Prostate gland (tissue), 2 donors: ENCODE results near the gene SHISA7. TPM values are rescaled to one million over a fixed set of nuclear protein-coding genes. Genes with fewer than 3 reads are reported as not detected.

Experiments used
- DNase-seq: peaks from one replicate; pipeline ENCODE4 v3.0.0-alpha.2; 2019; ENCODE audit warnings: low spot score
- H3K27ac ChIP-seq, 2 donors: fragments of 200-600 bp; sonication (generic); 2 replicates each; pipeline ENCODE4 v1.5.1; 2017 to 2019
- H3K27me3 ChIP-seq: fragments of 200-600 bp; sonication (generic); replicated peaks from 2 replicates; pipeline ENCODE4 v1.5.1; 2019; ENCODE audit not compliant: insufficient read depth
- H3K36me3 ChIP-seq, 2 donors: fragments of 200-600 bp; sonication (generic); 1 replicate in 1 of 2; 2 replicates in 1 of 2; pipeline versions ENCODE4 v1.5.1 to v1.8.1; 2017 to 2019
- H3K4me1 ChIP-seq: fragments of 200-600 bp; sonication (generic); replicated peaks from 2 replicates; pipeline ENCODE4 v1.5.1; 2019
- H3K4me3 ChIP-seq, 2 donors: fragments of 200-600 bp; sonication (generic); 2 replicates each; pipeline ENCODE4 v1.5.1; 2017 to 2019
- H3K9me3 ChIP-seq: fragments of 200-600 bp; sonication (generic); 2 replicates; pipeline ENCODE4 v1.5.1; 2017
- CTCF ChIP-seq, 4 experiments: fragments of 200-600 bp in 2 of 4; fragments of 450-650 bp in 2 of 4; sonication (generic) in 2 of 4; IDR thresholded peaks; 1 replicate in 3 of 4; 2 replicates in 1 of 4; pipeline ENCODE4 v1.5.1; 2016 to 2019; ENCODE audit warnings: antibody characterized with exemption in 4 of 4, mild to moderate bottlenecking in 2 of 4, moderate library complexity in 2 of 4
- POLR2A ChIP-seq: fragments of 450-650 bp; IDR thresholded peaks from one replicate; pipeline ENCODE4 v1.6.1; 2016; ENCODE audit warnings: antibody characterized with exemption, mild to moderate bottlenecking
- POLR2AphosphoS5 ChIP-seq: sonication (generic); formaldehyde crosslinking; IDR thresholded peaks from one replicate; pipeline ENCODE4 v1.6.1; 2017; ENCODE audit warnings: antibody characterized with exemption
- WGBS: methylation state at CpG from one replicate; pipeline ENCODE4 v1.1.5; 2018; 5-methylcytosine and 5-hydroxymethylcytosine counted together
- intact Hi-C: fragments of 100-400 bp; cut with DNase I; formaldehyde crosslinking; loops from one replicate; pipeline ENCODE4 v1.14.2; 2022
- total RNA-seq, 2 donors: library from RNA; depleted of rRNA; stranded (reverse); fragments of >200 nt; gene quantifications; one replicate each; pipeline ENCODE4 v1.1.0, GENCODE V29; 2016

Gene SHISA7
- total RNA-seq, 2 donors from 2014 or later, result not detected

GRCh38 chr19:55440411-55441105 lies 2.5 kb downstream of the SHISA7 start:
- TF ChIP-seq POLR2AphosphoS5, result no peak
- TF ChIP-seq CTCF (IDR thresholded peaks at IDR 0.05), result no peak
- H3K27me3 ChIP-seq, result peaks cover 45% of the 10 kb centered on the region
- H3K4me3 ChIP-seq, result no peak overlapping the region
- no peaks in the 10 kb centered on the region for H3K36me3 ChIP-seq
- no peaks in the 10 kb centered on the region for H3K9me3 ChIP-seq
- no peaks in the 10 kb centered on the region for H3K4me1 ChIP-seq
- WGBS, result 9% methylated on average over 39 of the region's 39 CpGs
- DNase-seq, result no peak
- intact Hi-C loops, result no loop called here
- no peak overlapping the region for H3K27ac ChIP-seq

GRCh38 chr19:55439052-55439451 lies 4.0 kb downstream of the SHISA7 start:
- intact Hi-C loops, result no loop called here
- no peaks in the 10 kb centered on the region for H3K36me3 ChIP-seq
- peaks cover 36% of the 10 kb centered on the region for H3K27me3 ChIP-seq
- WGBS, result 76% methylated on average over 5 of the region's 5 CpGs
- no peak overlapping the region for H3K27ac ChIP-seq
- H3K4me1 ChIP-seq, result no peaks in the 10 kb centered on the region
- TF ChIP-seq POLR2A, result no peak
- no peak for TF ChIP-seq CTCF (IDR thresholded peaks at IDR 0.05)
- no peak for TF ChIP-seq POLR2AphosphoS5
- DNase-seq, result no peak
- no peak overlapping the region for H3K4me3 ChIP-seq
- no peaks in the 10 kb centered on the region for H3K9me3 ChIP-seq

DNA sequence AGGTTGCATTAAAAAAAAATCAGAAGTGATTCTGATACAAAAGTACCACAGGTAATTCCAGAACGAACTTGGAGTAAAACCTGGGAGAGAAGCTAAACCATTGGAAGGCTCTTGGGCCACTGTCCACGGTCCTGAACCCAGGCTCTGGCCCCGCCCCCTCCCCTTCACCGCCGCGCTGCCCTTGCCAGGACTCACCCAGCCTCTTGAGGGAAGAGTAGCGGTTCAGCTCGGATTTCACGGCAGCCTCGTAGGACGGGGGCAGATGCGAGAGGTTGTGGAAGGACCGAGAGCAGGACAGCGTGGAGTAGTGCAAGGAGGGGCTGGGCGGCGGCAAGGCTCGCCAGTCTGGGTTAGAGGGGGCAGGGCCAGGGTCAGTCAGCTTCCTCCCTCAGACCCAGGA lies 5.7 kb downstream of the SHISA7 start:
- H3K27ac ChIP-seq, result no peak overlapping the region
- H3K27me3 ChIP-seq, result peaks cover 43% of the 10 kb centered on the region
- DNase-seq, result no peak
- intact Hi-C loops, result no loop called here
- H3K36me3 ChIP-seq, result no peaks in the 10 kb centered on the region
- 1% methylated on average over 17 of the region's 17 CpGs for WGBS
- no peak overlapping the region for H3K4me3 ChIP-seq
- TF ChIP-seq POLR2AphosphoS5, result no peak
- no peaks in the 10 kb centered on the region for H3K9me3 ChIP-seq
- H3K4me1 ChIP-seq, result no peaks in the 10 kb centered on the region

DNA sequence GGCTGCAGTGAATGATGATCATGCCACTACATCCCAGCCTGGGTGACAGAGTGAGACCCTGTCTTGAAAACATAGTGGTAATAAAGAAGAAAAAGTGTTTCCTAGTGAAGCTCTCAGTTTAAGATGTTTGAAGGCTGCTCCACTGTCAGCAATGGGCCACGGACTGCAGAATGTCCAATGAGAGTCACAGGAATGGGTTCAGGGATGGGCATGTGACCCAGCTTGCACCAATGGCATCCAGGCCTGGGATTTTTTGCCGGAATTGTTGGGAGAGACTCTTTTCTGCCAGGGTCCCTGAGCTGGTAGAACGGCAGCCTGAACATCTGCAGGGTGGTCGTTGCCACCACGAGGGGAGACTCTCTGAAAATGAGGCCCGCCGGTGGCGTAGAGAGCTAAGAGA lies 6.3 kb downstream of the SHISA7 start:
- Histone ChIP-seq H3K9me3 (no peaks in the 10 kb centered on the region), H3K4me1 (no peaks in the 10 kb centered on the region), H3K27ac (no peak overlapping the region), H3K27me3 (peaks cover 45% of the 10 kb centered on the region), H3K36me3 (no peaks in the 10 kb centered on the region), H3K4me3 (no peak overlapping the region)
- intact Hi-C loops, result no loop called here
- DNase-seq, result no peak
- WGBS, result 50% methylated on average over 8 of the region's 8 CpGs
- TF ChIP-seq CTCF (IDR thresholded peaks at IDR 0.05) (no peak), POLR2A (no peak), POLR2AphosphoS5 (no peak)

DNA sequence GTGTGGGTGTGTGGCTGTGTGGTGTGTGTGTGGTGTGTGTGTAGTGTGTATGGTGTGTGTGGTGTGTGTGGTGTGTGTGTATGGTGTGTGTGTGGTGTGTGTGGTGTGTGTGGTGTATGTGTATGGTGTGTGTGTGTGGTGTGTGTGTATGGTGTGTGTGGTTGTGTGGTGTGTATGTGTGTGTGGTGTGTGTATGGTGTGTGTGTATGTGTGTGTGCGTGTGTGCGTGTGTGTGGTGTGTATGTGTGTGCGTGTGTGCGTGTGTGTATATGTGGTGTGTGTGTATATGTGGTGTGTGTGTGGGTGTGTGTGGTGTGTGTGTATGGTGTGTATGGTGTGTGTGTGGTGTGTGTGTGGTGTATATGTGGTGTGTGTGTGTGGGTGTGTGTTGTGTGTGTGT lies 8.1 kb downstream of the SHISA7 start:
- H3K27me3 ChIP-seq, result peaks cover 38% of the 10 kb centered on the region
- H3K9me3 ChIP-seq, result no peaks in the 10 kb centered on the region
- intact Hi-C loops, result no loop called here
- no peak overlapping the region for H3K4me3 ChIP-seq
- DNase-seq, result no peak
- no peak overlapping the region for H3K27ac ChIP-seq
- no peaks in the 10 kb centered on the region for H3K4me1 ChIP-seq
- WGBS, result 93% methylated on average over 4 of the region's 4 CpGs
- H3K36me3 ChIP-seq, result no peaks in the 10 kb centered on the region
- TF ChIP-seq POLR2AphosphoS5 (no peak), CTCF (IDR thresholded peaks at IDR 0.05) (no peak), POLR2A (no peak)
